GM20000 (cell line): ENCODE measurements around the gene STAC.

Experiments
- DNase-seq: peaks from one replicate; pipeline ENCODE4 v3.0.0; 2012; ENCODE audit warnings: low spot score
- CTCF ChIP-seq: IDR thresholded peaks from 2 replicates; pipeline ENCODE4 v1.5.1; 2012; ENCODE audit warnings: mild to moderate bottlenecking, control low read depth; ENCODE audit errors: extremely low read depth, missing control alignments

Gene STAC

GRCh38 chr3:36540888-36541518 is 160.7 kb downstream of the STAC start:
- TF ChIP-seq CTCF, result peak; percentile 32
- DNase-seq, result no peak

DNA sequence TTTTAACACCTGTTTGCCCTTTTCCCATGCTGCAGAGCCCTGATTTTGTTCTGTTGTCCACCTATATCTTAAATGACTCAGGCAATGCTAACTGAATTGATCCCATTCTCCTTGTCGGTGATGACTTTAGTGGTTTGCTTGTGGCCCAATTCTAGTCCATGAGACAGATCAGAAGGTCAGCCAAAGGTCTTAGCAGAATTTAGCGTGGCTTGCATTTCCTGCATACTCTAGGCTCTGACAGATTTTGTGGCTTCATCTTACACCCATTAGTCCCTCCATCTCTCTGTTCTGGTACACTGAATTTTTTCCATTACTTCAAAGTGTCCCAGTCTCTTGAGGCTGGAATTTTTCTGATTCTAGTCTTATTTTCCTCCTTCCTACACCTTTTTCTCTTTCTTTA is 161.9 kb downstream of the STAC start:
- DNase-seq, result no peak
- no peak for TF ChIP-seq CTCF

DNA sequence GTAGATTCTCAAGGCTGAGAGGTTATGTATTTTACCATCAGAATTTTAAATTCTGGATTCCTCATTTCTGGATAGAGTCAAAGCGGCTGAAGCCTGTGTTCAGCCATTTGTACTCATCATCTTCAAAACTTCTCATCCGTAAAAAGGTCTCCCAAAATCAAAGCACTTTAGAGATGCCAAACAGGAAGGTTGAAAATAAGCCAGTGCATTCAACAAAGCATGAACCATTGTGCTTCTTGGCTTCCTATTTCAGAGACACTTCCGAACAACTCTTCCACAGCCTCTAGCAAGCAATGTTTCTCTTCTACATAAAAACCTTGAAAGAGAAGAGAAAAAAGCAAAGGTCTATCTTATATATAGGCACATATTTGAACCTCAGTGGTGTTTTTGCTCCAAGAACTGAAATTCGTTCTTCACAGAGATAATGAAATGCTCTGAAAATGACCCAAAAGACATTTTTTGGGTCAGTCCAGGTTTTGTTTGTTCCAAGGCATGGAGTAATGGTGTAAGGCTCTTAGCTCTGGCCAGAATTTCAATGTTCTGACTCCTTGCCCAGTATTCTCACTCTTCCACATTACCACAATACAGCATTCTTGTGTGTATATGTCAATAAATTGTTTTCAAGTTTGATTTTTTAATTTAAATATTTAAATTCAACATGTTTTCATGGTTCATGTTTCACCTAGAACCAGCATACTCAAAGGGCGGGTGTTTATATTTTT is 163.1 kb downstream of the STAC start:
- DNase-seq, result no peak

DNA sequence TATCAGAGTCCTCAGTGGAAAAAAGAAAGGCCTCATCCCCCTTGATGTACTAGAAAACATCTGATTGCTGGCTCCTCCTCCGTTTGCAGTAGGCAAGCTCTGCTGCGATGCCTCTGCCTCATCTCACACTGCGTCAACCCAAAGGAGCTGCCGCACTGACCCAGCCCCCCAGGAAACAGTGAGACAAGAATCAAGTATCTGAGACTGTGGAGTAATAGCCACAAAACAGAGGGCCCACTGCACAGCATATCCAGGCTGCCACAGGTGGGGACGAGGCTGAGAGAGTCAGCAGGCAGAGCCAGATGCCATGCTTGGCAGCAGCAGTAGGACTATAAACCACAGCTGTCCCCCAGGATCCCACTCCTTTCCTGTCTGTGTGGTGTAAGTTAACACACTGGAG is 165.9 kb downstream of the STAC start:
- no peak for DNase-seq
- no peak for TF ChIP-seq CTCF

More for the DNA sequence above, 163.1 kb downstream of the STAC start:
- TF ChIP-seq CTCF, result no peak

GRCh38 chr3:36548712-36549111 is 168.4 kb downstream of the STAC start:
- TF ChIP-seq CTCF, result no peak
- DNase-seq, result no peak

DNA sequence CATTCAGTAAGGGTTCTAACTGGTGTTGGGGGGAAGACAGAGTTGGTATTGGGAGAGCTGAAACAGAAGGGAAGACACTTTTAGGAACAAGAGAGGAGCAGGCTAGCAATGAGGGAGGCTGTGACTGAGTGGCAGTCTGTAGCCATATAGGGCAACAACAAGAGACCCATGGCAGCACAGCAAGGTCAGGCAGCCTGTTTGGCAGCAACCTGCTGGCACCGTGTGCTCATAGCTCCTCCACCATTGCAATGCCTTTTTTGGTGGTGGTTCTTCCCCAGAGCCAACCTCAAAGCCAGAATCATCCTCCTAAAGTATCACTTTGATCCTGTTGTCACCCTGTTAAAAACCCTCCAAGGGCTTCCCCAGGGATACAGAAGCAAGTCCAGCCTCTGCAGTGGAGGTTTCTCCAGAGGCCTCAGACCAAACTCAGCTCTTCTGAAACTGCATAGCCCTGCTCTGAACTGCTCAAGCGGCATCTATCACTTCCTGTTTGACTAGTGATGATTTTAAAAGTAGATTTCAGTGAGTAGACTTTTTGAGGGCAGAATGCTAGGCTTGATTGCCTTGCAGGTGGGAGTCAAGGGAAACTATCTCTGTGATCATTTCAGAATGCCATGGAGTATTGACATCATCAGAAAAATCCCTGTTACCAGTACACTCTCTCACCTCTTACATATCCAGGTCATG is 176.9 kb downstream of the STAC start:
- DNase-seq, result no peak
- TF ChIP-seq CTCF, result no peak
